ENCODE data around the gene C1QTNF1.

DNA sequence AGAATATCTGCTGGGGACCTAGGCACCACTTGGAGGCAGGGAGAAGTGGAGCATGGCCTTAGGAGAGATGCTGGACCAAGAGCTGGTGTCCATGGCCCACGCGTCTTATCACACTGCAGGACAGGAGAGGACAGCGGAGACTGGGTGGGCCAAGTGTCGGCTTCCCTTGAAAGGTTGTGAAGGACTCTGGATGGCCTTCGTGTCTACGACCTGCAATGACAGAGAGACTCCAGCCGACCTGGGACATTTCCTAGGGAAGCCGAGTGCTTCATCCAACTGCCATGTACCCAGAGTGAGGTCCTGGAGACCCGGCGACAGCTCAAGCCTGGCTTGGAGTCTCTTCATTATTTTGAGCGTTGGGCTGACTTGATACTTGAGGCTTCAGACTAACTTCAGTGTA, 20.5 kb downstream of the C1QTNF1 start:
- TF ChIP-seq, protein P1, sequence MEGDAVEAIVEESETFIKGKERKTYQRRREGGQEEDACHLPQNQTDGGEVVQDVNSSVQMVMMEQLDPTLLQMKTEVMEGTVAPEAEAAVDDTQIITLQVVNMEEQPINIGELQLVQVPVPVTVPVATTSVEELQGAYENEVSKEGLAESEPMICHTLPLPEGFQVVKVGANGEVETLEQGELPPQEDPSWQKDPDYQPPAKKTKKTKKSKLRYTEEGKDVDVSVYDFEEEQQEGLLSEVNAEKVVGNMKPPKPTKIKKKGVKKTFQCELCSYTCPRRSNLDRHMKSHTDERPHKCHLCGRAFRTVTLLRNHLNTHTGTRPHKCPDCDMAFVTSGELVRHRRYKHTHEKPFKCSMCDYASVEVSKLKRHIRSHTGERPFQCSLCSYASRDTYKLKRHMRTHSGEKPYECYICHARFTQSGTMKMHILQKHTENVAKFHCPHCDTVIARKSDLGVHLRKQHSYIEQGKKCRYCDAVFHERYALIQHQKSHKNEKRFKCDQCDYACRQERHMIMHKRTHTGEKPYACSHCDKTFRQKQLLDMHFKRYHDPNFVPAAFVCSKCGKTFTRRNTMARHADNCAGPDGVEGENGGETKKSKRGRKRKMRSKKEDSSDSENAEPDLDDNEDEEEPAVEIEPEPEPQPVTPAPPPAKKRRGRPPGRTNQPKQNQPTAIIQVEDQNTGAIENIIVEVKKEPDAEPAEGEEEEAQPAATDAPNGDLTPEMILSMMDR (conservative IDR thresholded peaks at IDR 0.05; ENCODE audit: low read depth, low read length) = no peak
- no peak for TF ChIP-seq EZH2 (IDR thresholded peaks at IDR 0.05; ENCODE audit: low read length, unreplicated experiment)
- TF ChIP-seq EZH2phosphoT487 (IDR thresholded peaks at IDR 0.05; ENCODE audit: borderline replicate concordance, low read length) = no peak

Data from PC-3 (cell line).